ENCODE measurements around the gene EVL. TPM values are rescaled to one million over a fixed set of nuclear protein-coding genes. Genes with fewer than 3 reads are reported as not detected.

EVL gene
- total RNA-seq: 102 TPM

GRCh38 chr14:100065111-100065871 is at the start of gene EVL:
Gene EVL, plus strand, starts transcription at chr14:100065422. Its CDS starts 79 bp downstream, at chr14:100065501.

GRCh38 chr14:100159094-100159864 is 94.1 kb downstream of the EVL start, which contains the start of gene DEGS2:
Gene DEGS2, minus strand, starts transcription at chr14:100159645. Its CDS starts 58 bp downstream, at chr14:100159587.

Other genes with a start within 250 kb of the EVL start
- gene DEGS2, start 94.2 kb downstream of the EVL start, total RNA-seq: 2.1 TPM
- 77.4 TPM for gene YY1, start 173.7 kb downstream of the EVL start, total RNA-seq
- gene SLC25A29, start 241.0 kb downstream of the EVL start, total RNA-seq: 81.7 TPM

All from camera-type eye (tissue), 1 donor.